Psoas muscle (tissue), 8 donors: ENCODE measurements around the gene C19orf47. TPM values are rescaled to one million over a fixed set of nuclear protein-coding genes. Genes with fewer than 3 reads are reported as not detected.

Experiments used
- ATAC-seq, 4 donors: fragments of 200-7000 bp; cut with Tn5 transposase; one replicate each; pipeline ENCODE4 v1.9.1; 2020; ENCODE audit warnings: moderate library complexity in 3 of 4, mild to moderate bottlenecking in 2 of 4
- DNase-seq, 2 donors: peaks; one replicate each; pipeline ENCODE4 v3.0.0-alpha.2; 2020
- H3K27ac ChIP-seq: fragments of 200-600 bp; one replicate; pipeline ENCODE4 v1.8.0; 2022
- H3K27me3 ChIP-seq, 3 donors: fragments of 200-600 bp in 1 of 3; one replicate each; pipeline versions ENCODE4 v1.6.1 to v1.8.0; 2013 to 2022; ENCODE audit warnings: low read length in 2 of 3, mild to moderate bottlenecking in 2 of 3, moderate library complexity in 1 of 3; ENCODE audit not compliant: insufficient read depth in 3 of 3
- H3K36me3 ChIP-seq, 2 donors: fragments of 200-600 bp in 1 of 2; one replicate each; pipeline versions ENCODE4 v1.6.1 to v1.8.0; 2013 to 2022; ENCODE audit warnings: low read depth in 1 of 2, mild to moderate bottlenecking in 1 of 2, moderate library complexity in 1 of 2; ENCODE audit not compliant: insufficient read depth in 1 of 2
- H3K4me1 ChIP-seq: fragments of 200-600 bp; one replicate; pipeline ENCODE4 v1.8.0; 2022
- H3K4me3 ChIP-seq: fragments of 200-600 bp; one replicate; pipeline ENCODE4 v1.8.0; 2022; ENCODE audit warnings: mild to moderate bottlenecking
- H3K9me3 ChIP-seq: fragments of 200-600 bp; one replicate; pipeline ENCODE4 v1.8.0; 2022
- CTCF ChIP-seq: fragments of 200-600 bp; IDR thresholded peaks from one replicate; pipeline ENCODE4 v1.8.0; 2022; ENCODE audit warnings: antibody characterized with exemption
- WGBS, 3 donors: extraction: QIAGEN DNeasy Blood & Tissue Kit; methylation state at CpG; one replicate each; pipeline versions ENCODE4 v1.1.6 to v1.1.7; 2013; 5-methylcytosine and 5-hydroxymethylcytosine counted together
- intact Hi-C, 2 donors: fragments of 100-400 bp; cut with DNase I; formaldehyde crosslinking; loops; one replicate each; pipeline versions ENCODE4 v1.11.0 to v1.14.2; 2022
- polyA plus RNA-seq, 3 donors: library from polyadenylated mRNA; stranded (reverse); fragments of 200-250 nt; gene quantifications; one replicate each; pipeline ENCODE4 v1.2.3, GENCODE V29; 2013
- total RNA-seq, 4 donors: library from RNA; stranded (reverse); fragmentation: NEBNext Ultra II Directional in 2 of 4; extraction: Animal tissue kit (Norgen Biotek cat#: 25700) in 2 of 4; gene quantifications; one replicate each; pipeline versions ENCODE4 v1.2.1 to v1.2.4, GENCODE V29; 2021 to 2023
- donor health status: healthy with polysubstance abuse.
- donor health status: DM: no; HTN: no; CAD: no; lungs with moderate emphysema.
- donor health status: Bipolar disorder and iron deficiency.
- donor health status: healthy.
- donor health status: DM: yes; HTN: yes; CAD: no.
- donor health status: DM: no; HTN: no; CAD: no.
- donor health status: DM: no; HTN: no; CAD: no.
- donor health status: DM: yes; HTN: yes; CAD: no.

Gene C19orf47
- total and polyA plus RNA-seq, 7 donors, result 220 to 436 (median 299) TPM

- DNase-seq (no peak), ATAC-seq (no peak)
- intact Hi-C loops, result loop anchor here in 1 of 2 donors (5.0 kb wide), 1 partner anchor 68 kb away; the partner anchor contains the start of gene PRX
- Histone ChIP-seq H3K36me3 (peaks cover 0 to 13% of the 10 kb centered on the region in 2 donors), H3K9me3 (no peaks in the 10 kb centered on the region), H3K27ac (peak overlapping the region; percentile 65), H3K4me1 (peaks cover 36% of the 10 kb centered on the region), H3K4me3 (no peak overlapping the region), H3K27me3 (no peaks in the 10 kb centered on the region)
- 46 to 65% (median 58%) methylated on average over 7 of the region's 7 CpGs for WGBS, 3 donors
- no peak for TF ChIP-seq CTCF
Observed at GRCh38 chr19:40344422-40344821, 3.8 kb downstream of the C19orf47 start.

- Histone ChIP-seq H3K9me3 (no peaks in the 10 kb centered on the region), H3K4me3 (no peak overlapping the region), H3K36me3 (peaks cover 0 to 19% of the 10 kb centered on the region in 2 donors), H3K4me1 (peaks cover 32% of the 10 kb centered on the region), H3K27ac (peak overlapping the region; percentile 91), H3K27me3 (no peaks in the 10 kb centered on the region)
- 70 to 80% (median 76%) methylated on average over 11 of the region's 11 CpGs for WGBS, 3 donors
- ATAC-seq (peak in 1 of 4 donors; percentile 22), DNase-seq (no peak)
- intact Hi-C loops, result loop anchor here in 1 of 2 donors (5.0 kb wide), 1 partner anchor 70 kb away; the partner anchor contains the start of gene PRX
- no peak for TF ChIP-seq CTCF
Observed at GRCh38 chr19:40342644-40343311, 5.4 kb downstream of the C19orf47 start.

DNA sequence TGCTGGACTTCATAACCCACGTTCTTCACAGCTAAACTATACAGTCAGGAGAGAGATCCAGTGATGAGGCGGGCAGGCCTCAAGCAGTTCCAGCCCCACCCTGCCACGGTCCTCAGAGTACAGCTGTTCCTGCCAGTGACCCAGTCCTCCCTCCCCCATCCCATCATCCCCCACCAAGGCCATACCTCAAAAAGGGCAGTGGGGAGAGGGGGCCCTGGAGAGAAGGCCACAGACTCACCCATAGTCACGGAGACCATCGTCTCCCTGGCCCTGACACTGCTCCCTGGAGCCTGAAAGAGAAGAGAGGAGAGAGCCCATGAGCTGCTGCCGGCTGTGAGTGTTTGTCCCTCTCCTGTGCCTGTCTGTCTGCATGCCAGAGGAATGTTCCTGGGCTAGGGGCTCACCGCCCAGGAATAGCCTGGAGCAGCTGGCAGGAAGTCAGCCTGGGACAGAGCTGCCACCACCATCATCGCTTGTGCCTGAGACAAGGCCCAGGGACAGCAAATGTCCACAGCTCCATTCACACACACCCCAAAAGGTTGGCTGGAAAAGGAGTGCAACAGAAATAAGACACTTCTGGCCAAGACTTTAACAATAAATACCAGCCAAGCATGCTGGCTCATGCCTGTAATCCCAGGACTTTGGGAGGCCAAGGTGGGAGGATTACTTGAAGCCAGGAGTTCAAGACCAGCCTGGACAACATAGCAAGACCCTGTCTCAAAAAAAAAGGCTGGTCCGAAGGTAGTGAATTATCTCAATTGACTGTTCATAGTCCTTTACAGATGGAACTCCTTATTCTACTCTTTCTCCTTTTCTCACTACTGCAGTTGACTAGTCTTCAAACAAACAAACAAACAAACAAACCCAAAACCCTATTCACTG, 6.4 kb downstream of the C19orf47 start:
- Histone ChIP-seq H3K36me3 (peaks cover 0 to 20% of the 10 kb centered on the region in 2 donors), H3K4me3 (peak overlapping the region; percentile 49), H3K27ac (peak overlapping the region; percentile 91), H3K4me1 (peaks cover 25% of the 10 kb centered on the region), H3K9me3 (no peaks in the 10 kb centered on the region), H3K27me3 (no peaks in the 10 kb centered on the region)
- no peak for TF ChIP-seq CTCF
- peak; percentile 84 to 94 for DNase-seq
- peak; percentile 96 to 97 (median 96) for ATAC-seq
- intact Hi-C loops, result loop anchor here in 1 of 2 donors (5.0 kb wide), 1 partner anchor 70 kb away; the partner anchor contains the start of gene PRX
- 32 to 34% (median 33%) methylated on average over 9 of the region's 9 CpGs for WGBS, 3 donors

DNA sequence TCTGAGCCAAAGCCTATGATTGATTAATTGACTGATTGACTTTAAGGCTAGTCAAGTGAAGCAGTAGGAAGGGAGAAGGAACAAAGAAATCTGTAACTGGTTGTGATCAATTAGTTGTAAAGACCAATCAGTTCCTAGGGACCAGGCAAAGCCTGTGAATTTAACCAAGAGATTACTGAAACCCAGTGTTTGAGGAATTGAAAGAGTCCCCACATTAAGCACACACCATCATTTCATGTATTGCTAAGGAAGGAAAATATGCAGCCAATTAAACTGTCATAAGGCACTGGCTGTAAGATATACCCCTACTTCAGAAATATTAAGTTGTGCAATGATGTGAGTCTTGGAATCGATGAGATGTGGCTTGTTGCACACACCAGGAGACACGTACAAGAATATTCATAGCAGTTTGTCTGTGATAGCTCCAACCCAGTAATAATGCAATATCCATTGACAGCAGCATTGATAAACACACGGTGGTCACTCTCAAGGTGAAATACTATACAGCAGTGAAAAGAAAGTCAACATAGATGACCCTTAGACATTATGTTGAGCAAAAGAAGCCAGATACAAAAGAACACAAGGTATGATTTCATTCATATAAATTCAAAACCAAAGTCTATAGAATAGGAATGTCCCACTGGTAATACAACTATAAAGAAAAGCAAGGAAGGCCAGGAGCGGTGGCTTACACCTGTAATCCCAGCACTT, 9.0 kb downstream of the C19orf47 start:
- Histone ChIP-seq H3K27me3 (no peaks in the 10 kb centered on the region), H3K27ac (no peak overlapping the region), H3K9me3 (no peaks in the 10 kb centered on the region), H3K4me3 (no peak overlapping the region), H3K4me1 (peaks cover 25% of the 10 kb centered on the region), H3K36me3 (peaks cover 2 to 45% of the 10 kb centered on the region in 2 donors)
- DNase-seq (no peak), ATAC-seq (no peak)
- intact Hi-C loops, result no loop called here
- WGBS, 3 donors, result 89 to 95% (median 90%) methylated on average over 4 of the region's 4 CpGs
- TF ChIP-seq CTCF, result no peak
